CD4-positive, alpha-beta T cell treated with Interleukin-12 subunit alpha and Interleukin-12 subunit beta, for 1 hour (primary cell): ENCODE results near the gene TEC.

ENCODE experiments used
- DNase-seq: peaks from one replicate; pipeline ENCODE4 v3.0.0-alpha.2; 2020

The TEC gene

GRCh38 chr4:48153791-48154550, 115.7 kb downstream of the TEC start:
- no peak for DNase-seq

DNA sequence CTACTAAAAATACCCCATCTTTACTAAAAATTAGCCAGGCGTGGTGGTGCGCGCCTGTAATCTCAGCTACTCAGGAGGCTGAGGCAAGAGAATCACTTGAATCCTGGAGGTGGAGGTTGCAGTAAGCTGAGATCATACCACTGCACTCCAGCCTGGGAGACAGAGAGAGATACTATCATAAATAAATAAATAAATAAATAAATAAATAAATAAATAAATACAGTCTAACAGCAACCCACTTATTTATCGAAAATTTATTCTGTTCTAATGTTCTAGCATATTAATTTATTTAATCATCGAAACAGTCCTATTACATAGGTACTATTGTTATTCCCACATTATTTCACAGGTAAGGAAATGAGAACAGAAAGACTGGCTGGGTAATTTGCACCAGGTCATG, 117.4 kb downstream of the TEC start:
- no peak for DNase-seq

GRCh38 chr4:48149827-48150370, 119.7 kb downstream of the TEC start:
- DNase-seq, result no peak

DNA sequence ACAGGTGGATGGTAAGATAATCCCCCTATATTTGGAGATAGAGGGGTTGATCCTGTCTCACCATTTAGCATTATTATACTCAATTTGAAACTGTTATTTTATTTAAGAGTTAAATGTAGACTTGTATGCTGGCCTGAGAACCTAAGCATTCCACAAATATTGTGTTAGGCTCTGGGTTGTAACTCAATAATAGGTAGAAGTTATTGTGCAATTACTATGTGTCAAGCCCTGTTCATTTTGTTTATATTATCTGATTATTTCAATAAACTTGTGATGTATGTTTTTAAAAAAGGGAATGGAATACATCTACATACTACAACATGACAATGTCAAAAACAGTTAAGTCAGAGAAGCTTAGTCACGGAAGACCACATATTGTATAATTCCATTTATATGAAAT, 122.0 kb downstream of the TEC start:
- DNase-seq, result no peak

GRCh38 chr4:48141048-48141447, 128.6 kb downstream of the TEC start:
- peak; percentile 67 for DNase-seq

GRCh38 chr4:48139691-48140090, 129.9 kb downstream of the TEC start:
- peak; percentile 21 for DNase-seq

DNA sequence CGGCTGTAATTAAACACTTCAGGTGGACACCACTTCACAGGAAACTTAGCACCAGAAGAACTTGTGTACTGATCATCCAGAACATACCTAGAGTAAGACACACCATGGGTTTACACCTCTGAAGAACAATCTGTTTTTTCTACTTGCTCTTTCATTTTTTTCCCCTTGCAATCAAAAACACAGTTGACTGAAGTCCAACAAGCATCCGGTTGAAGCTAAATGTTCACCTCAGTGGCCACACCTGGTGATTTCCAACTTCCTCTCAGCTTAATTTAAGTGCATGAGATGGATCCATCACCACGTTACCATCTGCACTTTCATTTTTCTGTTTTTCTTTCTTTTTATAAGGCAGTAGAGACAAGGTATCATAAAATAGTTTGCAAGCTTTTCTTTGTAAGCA, 130.7 kb downstream of the TEC start:
- DNase-seq, result peak; percentile 72

DNA sequence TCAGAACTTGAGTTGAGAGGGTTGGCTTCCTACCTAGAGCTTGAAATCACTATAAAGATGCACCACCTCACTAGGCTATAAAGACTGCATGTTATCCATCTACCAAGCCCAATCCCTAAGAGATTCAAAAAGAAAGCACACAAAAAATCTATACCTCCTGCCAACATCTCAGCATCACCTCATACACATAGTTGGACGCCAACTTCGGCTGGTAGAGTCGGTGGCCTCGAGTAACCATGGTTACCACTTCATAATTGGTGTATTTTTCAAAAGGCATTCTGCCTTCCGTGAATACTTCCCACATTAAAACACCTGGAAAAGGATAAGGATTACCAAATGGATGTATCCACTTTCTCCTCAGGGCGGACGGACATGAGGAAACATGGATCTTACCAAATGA, 131.1 kb downstream of the TEC start:
- DNase-seq, result no peak

DNA sequence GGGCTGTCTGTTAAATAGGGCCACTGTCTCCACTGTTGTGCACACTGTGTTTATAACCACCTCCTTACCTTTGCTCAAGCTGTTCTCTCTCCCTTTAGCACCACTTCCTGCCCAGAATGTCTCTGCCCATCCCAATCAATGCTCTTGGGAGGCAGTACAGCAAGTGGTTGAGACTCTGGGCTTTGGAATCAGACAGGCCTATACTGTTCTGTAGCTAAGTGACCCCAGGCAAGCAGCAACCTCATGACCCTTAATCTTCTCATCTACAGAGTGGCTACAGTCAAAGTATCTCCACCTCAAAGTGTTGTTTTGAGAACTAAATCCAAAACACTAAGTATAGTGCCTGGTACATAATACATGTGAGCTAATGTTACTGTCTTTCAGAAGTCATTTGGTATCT, 131.8 kb downstream of the TEC start:
- peak; percentile 23 for DNase-seq

GRCh38 chr4:48134081-48134480, 135.6 kb downstream of the TEC start, which contains the start of gene TXK:
Gene TXK, minus strand, starts transcription at chr4:48134250. Its CDS starts 80 bp downstream, at chr4:48134170.
- DNase-seq, result peak; percentile 48

GRCh38 chr4:48133669-48134068, 136.0 kb downstream of the TEC start:
- DNase-seq, result no peak

GRCh38 chr4:48131736-48132135, 137.9 kb downstream of the TEC start:
- no peak for DNase-seq

DNA sequence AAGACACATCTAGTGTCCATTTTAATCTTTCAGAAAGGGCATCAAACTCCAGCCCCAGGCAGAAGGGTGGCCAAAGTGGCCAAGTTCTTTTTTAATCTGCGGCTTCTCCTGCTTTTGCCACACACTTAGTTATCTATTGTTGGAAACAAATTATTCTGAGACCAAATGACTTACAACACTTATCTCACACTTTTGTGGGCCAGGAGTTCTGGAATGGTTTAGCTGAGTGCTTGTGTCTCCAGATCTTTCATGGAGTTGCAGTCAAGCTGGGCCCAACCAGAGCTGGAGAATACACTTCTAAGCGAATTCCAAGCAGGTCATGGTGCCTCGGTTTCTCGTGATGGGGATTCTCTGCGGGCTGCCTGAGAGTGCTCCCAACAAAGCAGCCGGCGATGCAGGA, 139.5 kb downstream of the TEC start:
- DNase-seq, result no peak

DNA sequence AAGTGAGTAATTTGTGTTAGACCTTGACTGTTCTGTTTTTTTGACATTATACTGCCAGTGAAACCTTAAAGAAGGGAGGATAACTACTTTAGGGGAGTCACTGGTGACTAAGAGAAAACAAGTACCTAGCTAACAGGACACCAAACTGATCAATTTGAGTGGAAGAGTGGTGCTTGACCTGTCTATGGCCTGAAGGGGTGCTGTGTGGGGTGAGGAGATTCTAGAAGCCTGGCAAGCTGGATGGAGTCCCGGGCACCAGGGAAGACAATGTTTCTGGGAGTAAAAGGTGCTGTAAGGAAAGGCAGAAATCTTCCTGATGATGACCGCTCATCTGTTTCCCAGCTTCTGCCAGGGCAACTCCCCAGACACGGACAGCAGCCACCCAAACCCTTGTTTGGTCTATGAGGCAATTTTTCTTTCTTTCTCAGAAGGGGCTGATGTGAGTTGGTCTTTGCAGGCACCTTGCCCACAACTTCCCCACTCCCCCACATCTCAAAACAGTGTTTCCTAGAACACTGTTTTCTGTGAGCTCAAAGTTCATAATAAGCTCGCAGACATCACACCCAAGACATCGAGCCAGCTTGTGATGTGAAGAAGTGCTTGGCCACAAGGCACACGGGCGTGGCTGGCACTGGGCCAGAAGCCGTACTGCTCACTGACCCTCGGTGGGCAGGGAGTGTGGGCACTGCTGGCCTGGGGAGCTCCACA, 140.2 kb downstream of the TEC start:
- DNase-seq, result peak; percentile 40

- peak; percentile 73 for DNase-seq
Measured at GRCh38 chr4:48127682-48128404, 141.8 kb downstream of the TEC start.

- DNase-seq, result no peak
Measured at GRCh38 chr4:48127231-48127630, 142.4 kb downstream of the TEC start.

DNA sequence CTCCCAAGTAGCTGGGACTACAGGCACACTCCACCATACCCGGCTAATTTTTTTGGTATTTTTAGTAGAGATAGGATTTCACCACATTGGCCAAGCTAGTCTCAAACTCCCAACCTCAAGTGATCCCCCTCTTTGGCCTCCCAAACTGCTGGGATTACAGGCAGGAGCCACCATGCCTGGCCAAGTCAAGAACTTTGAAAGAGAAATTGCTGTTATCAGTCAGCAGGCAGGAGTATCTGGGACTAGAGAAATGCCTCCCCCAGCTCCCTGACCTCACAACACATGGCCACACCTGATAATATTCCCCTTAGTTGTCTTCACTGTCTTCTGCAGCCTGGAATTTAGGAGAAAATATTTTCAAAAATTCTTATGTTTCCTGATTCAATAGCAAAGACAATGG, 143.0 kb downstream of the TEC start:
- no peak for DNase-seq

DNA sequence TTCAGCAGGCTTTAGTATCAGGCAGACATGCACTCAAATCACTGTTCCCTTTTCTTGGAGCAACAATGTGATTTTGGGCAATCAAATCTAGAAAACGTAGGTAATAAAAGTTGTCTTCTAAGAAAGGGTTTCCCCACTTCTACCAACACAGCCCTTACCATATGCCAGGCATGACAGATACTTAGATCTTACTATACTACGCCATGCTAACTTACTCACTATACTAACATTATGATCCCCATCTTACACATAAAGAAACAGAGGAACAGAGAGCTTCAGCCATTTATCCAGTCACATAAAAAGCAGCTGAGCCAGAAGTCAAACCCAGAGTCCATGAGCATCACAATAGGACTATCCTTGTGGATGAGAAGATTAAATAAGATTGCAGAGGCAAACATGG, 144.8 kb downstream of the TEC start:
- DNase-seq, result no peak

- DNase-seq, result no peak
Measured at GRCh38 chr4:48122756-48123155, 146.9 kb downstream of the TEC start.

GRCh38 chr4:48121180-48121579, 148.5 kb downstream of the TEC start:
- no peak for DNase-seq

DNA sequence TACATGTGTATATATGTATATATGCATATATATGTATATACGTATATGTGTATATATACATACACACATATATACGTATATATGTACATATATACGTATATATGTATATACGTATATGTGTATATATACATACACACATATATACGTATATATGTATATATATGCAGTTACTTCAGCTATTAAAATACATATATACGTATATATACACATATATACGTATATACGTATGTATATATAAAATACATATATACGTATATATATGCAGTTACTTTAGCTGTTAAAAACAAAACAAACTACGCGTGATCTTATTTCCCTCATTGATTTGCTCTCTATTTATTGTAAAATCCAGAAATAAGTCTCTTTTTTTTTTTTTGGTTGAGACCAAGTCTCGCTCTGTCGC, 149.5 kb downstream of the TEC start:
- no peak for DNase-seq

GRCh38 chr4:48119646-48120045, 150.0 kb downstream of the TEC start:
- DNase-seq, result no peak

DNA sequence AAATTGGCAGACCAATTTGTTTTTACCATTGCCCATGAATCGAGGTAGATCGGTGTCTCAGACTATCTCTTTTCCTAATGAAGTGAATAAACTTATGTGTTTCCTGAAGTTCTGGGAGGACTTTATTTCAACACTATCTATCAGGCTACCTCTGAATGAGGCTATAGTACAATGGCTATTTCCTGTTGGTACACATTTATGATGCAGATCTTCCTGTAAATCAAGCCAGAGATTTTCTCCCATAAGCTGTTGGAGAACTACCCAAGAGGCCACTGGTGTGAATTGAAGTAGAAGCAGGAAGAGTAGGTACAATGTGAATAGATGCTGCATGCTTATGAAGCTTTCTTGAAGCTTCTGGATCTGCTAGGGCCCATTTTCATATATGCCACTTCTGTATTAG, 151.6 kb downstream of the TEC start:
- no peak for DNase-seq

- no peak for DNase-seq
Measured at GRCh38 chr4:48116582-48116981, 153.1 kb downstream of the TEC start.
